CD14-positive monocyte (primary cell): ENCODE measurements around the gene RGS7. TPM values are rescaled to one million over a fixed set of nuclear protein-coding genes. Genes with fewer than 3 reads are reported as not detected.

Experiments used
- DNase-seq, 3 donors: peaks; one replicate each; pipeline ENCODE4 v3.0.0-alpha.2; 2011 to 2022
- H2AFZ ChIP-seq: 2 replicates; pipeline ENCODE4 v1.6.0; 2012; ENCODE audit warnings: mild to moderate bottlenecking, low read depth, low read length, inconsistent platforms; ENCODE audit not compliant: insufficient read depth, poor library complexity, severe bottlenecking
- H3K27ac ChIP-seq, 2 donors: 1 replicate in 1 of 2; 2 replicates in 1 of 2; pipeline ENCODE4 v1.5.1; 2012 to 2013; ENCODE audit warnings: low read length in 2 of 2, control low read depth in 1 of 2, inconsistent platforms in 1 of 2, low read depth in 1 of 2, mild to moderate bottlenecking in 1 of 2
- H3K27me3 ChIP-seq, 2 donors: one replicate each; pipeline versions ENCODE4 v1.6.0 to v1.6.1; 2011 to 2013; ENCODE audit warnings: low read length in 2 of 2; ENCODE audit not compliant: control insufficient read depth in 2 of 2, insufficient read depth in 2 of 2
- H3K36me3 ChIP-seq, 2 donors: replicated peaks in 1 of 2; 1 replicate in 1 of 2; 2 replicates in 1 of 2; pipeline versions ENCODE4 v1.5.1 to v1.6.1; 2012 to 2013; ENCODE audit warnings: low read length in 2 of 2, control low read depth in 1 of 2, inconsistent platforms in 1 of 2, mild to moderate bottlenecking in 1 of 2; ENCODE audit not compliant: insufficient read depth in 2 of 2, control insufficient read depth in 1 of 2
- H3K4me1 ChIP-seq, 2 donors: 1 replicate in 1 of 2; 2 replicates in 1 of 2; pipeline versions ENCODE4 v1.5.1 to v1.6.1; 2012 to 2013; ENCODE audit warnings: low read length in 2 of 2, control low read depth in 1 of 2, inconsistent platforms in 1 of 2, mild to moderate bottlenecking in 1 of 2, moderate library complexity in 1 of 2; ENCODE audit not compliant: insufficient read depth in 2 of 2, control insufficient read depth in 1 of 2
- H3K4me2 ChIP-seq: replicated peaks from 2 replicates; pipeline ENCODE3; 2012; ENCODE audit warnings: low read length, moderate library complexity, mild to moderate bottlenecking; ENCODE audit not compliant: poor library complexity, severe bottlenecking; ENCODE audit errors: extremely low read depth
- H3K4me3 ChIP-seq, 3 experiments: fragments of 200-600 bp in 1 of 3; sonication (generic) in 1 of 3; replicated peaks in 1 of 3; 1 replicate in 2 of 3; 2 replicates in 1 of 3; pipeline ENCODE4 v1.5.1; 2011 to 2013; ENCODE audit warnings: low read length in 3 of 3, mild to moderate bottlenecking in 3 of 3, control low read depth in 2 of 3, low read depth in 2 of 3, inconsistent platforms in 1 of 3, moderate library complexity in 1 of 3
- H3K79me2 ChIP-seq: 2 replicates; pipeline ENCODE4 v1.6.0; 2012; ENCODE audit warnings: mild to moderate bottlenecking, control low read depth, inconsistent platforms, low read length, moderate library complexity; ENCODE audit not compliant: insufficient read depth
- H3K9ac ChIP-seq: 2 replicates; pipeline ENCODE4 v1.6.0; 2017; ENCODE audit warnings: low read length, mild to moderate bottlenecking; ENCODE audit not compliant: insufficient read depth, poor library complexity, severe bottlenecking
- H3K9me3 ChIP-seq, 2 donors: replicated peaks in 1 of 2; 1 replicate in 1 of 2; 2 replicates in 1 of 2; pipeline versions ENCODE4 v1.5.1 to v1.6.1; 2012 to 2013; ENCODE audit warnings: low read length in 2 of 2, control low read depth in 1 of 2; ENCODE audit not compliant: control insufficient read depth in 1 of 2, insufficient read depth in 1 of 2
- H4K20me1 ChIP-seq: 2 replicates; pipeline ENCODE4 v1.6.0; 2012; ENCODE audit warnings: mild to moderate bottlenecking, low read length, control low read depth, moderate library complexity; ENCODE audit not compliant: insufficient read depth
- H3K27ac Mint-ChIP-seq, 7 donors: one replicate each; pipeline ENCODE4 v1.8.0; 2020; ENCODE audit warnings: mild to moderate bottlenecking in 7 of 7, mixed read lengths in 7 of 7, moderate library complexity in 6 of 7, inconsistent platforms in 2 of 7
- H3K27me3 Mint-ChIP-seq, 3 donors: one replicate each; pipeline ENCODE4 v1.8.0; 2021 to 2022; ENCODE audit warnings: low read depth in 3 of 3, mild to moderate bottlenecking in 3 of 3, mixed read lengths in 3 of 3, moderate library complexity in 3 of 3, inconsistent platforms in 1 of 3
- H3K36me3 Mint-ChIP-seq, 2 donors: one replicate each; pipeline ENCODE4 v1.8.0; 2020; ENCODE audit warnings: mixed read lengths in 2 of 2, inconsistent platforms in 1 of 2, mild to moderate bottlenecking in 1 of 2
- H3K4me1 Mint-ChIP-seq: one replicate; pipeline ENCODE4 v1.8.0; 2020; ENCODE audit warnings: mild to moderate bottlenecking, mixed read lengths
- H3K4me3 Mint-ChIP-seq, 2 donors: one replicate each; pipeline ENCODE4 v1.8.0; 2020; ENCODE audit warnings: mild to moderate bottlenecking in 2 of 2, mixed read lengths in 2 of 2, moderate library complexity in 1 of 2
- H3K9me3 Mint-ChIP-seq, 7 donors: one replicate each; pipeline ENCODE4 v1.8.0; 2020 to 2022; ENCODE audit warnings: mixed read lengths in 7 of 7, mild to moderate bottlenecking in 6 of 7, moderate library complexity in 6 of 7, inconsistent platforms in 2 of 7
- CTCF ChIP-seq: fragments of 200-600 bp; IDR thresholded peaks from one replicate; pipeline ENCODE4 v1.8.0; 2022; ENCODE audit warnings: antibody characterized with exemption, mild to moderate bottlenecking
- WGBS: methylation state at CpG from one replicate; pipeline ENCODE4 v1.1.5; 2013; ENCODE audit warnings: missing lambda C conversion rate; ENCODE audit not compliant: insufficient coverage; 5-methylcytosine and 5-hydroxymethylcytosine counted together
- intact Hi-C, 2 donors: fragments of 100-400 bp; cut with micrococcal nuclease; formaldehyde crosslinking; loops; one replicate each; pipeline versions ENCODE4 v1.15.0 to v1.15.1; 2023
- polyA plus RNA-seq, 3 donors: library from polyadenylated mRNA; depleted of rRNA in 1 of 3; unstranded in 2 of 3; stranded (reverse) in 1 of 3; fragments of 300-500 nt in 2 of 3; fragments of >200 nt in 1 of 3; fragmentation: Illumina TruSeq in 2 of 3; gene quantifications; 1 replicate in 2 of 3; 2 replicates in 1 of 3; pipeline ENCODE4 v1.2.3, GENCODE V29; 2012 to 2021

Gene RGS7
- polyA plus RNA-seq, 3 donors = not detected

- no peak overlapping the region for H3K4me2 ChIP-seq
- intact Hi-C loops = no loop called here
- no peak for TF ChIP-seq CTCF
Observed at GRCh38 chr1:241401156-241401555, 44.2 kb upstream of the RGS7 start.

GRCh38 chr1:241396747-241397681 lies 40.0 kb upstream of the RGS7 start:
- Mint-ChIP-seq H3K4me1 (no peaks in the 10 kb centered on the region), H3K9me3 (peaks cover 0 to 13% (median 3%) of the 10 kb centered on the region in 7 donors), H3K36me3 (no peaks in the 10 kb centered on the region), H3K27ac (no peak overlapping the region), H3K4me3 (no peak overlapping the region), H3K27me3 (peaks cover 1 to 4% (median 2%) of the 10 kb centered on the region in 3 donors)
- H2AFZ ChIP-seq = no peak overlapping the region
- H3K4me1 ChIP-seq = no peaks in the 10 kb centered on the region
- H3K79me2 ChIP-seq = no peaks in the 10 kb centered on the region
- no peak overlapping the region for H3K27ac ChIP-seq
- intact Hi-C loops = no loop called here
- H3K27me3 ChIP-seq = no peaks in the 10 kb centered on the region
- no peaks in the 10 kb centered on the region for H4K20me1 ChIP-seq
- H3K4me2 ChIP-seq = no peak overlapping the region
- no peak overlapping the region for H3K4me3 ChIP-seq
- TF ChIP-seq CTCF = no peak
- WGBS = 86% methylated on average over 3 of the region's 6 CpGs
- H3K9me3 ChIP-seq = no peaks in the 10 kb centered on the region
- H3K36me3 ChIP-seq = no peaks in the 10 kb centered on the region
- H3K9ac ChIP-seq = no peak overlapping the region
- DNase-seq = no peak

More at GRCh38 chr1:241401156-241401555, 44.2 kb upstream of the RGS7 start:
- H3K27ac ChIP-seq = no peak overlapping the region
- H3K36me3 ChIP-seq = no peaks in the 10 kb centered on the region
- H3K27me3 Mint-ChIP-seq = peaks cover 0 to 4% (median 1%) of the 10 kb centered on the region in 3 donors
- H3K4me3 ChIP-seq = no peak overlapping the region
- no peak overlapping the region for H3K9ac ChIP-seq
- H3K79me2 ChIP-seq = no peaks in the 10 kb centered on the region
- H3K4me1 ChIP-seq = no peaks in the 10 kb centered on the region
- H3K9me3 ChIP-seq = no peaks in the 10 kb centered on the region
- DNase-seq = no peak
- no peaks in the 10 kb centered on the region for H3K36me3 Mint-ChIP-seq
- H3K27ac Mint-ChIP-seq = no peak overlapping the region
- no peaks in the 10 kb centered on the region for H3K27me3 ChIP-seq
- no peaks in the 10 kb centered on the region for H4K20me1 ChIP-seq
- 20% methylated on average over 1 of the region's 6 CpGs for WGBS
- H3K9me3 Mint-ChIP-seq = peaks cover 0 to 8% (median 2%) of the 10 kb centered on the region in 7 donors
- no peak overlapping the region for H3K4me3 Mint-ChIP-seq
- no peaks in the 10 kb centered on the region for H3K4me1 Mint-ChIP-seq
- H2AFZ ChIP-seq = no peak overlapping the region
